T-helper 9 cell (primary cell): ENCODE data around the gene RASSF5.
A peak's percentile ranks its signal among the peaks of the same experiment; 100 is the strongest.

Experiments
- DNase-seq: peaks from one replicate; pipeline ENCODE4 v3.0.0-alpha.2; 2020
- total RNA-seq, 2 donors: gene quantifications; one replicate each; lab custom pipeline; 2026; lab: John Stamatoyannopoulos, UW

Gene RASSF5
- 399 to 516 reads per million in 2 donors for total RNA-seq

GRCh38 chr1:206507284-206508129 is at the start of gene RASSF5:
Gene RASSF5, plus strand, starts transcription at chr1:206507531. Its CDS starts 72 bp downstream, at chr1:206507603.
- DNase-seq = peak; percentile 71

GRCh38 chr1:206459703-206460102 is 47.6 kb upstream of the RASSF5 start:
- DNase-seq = no peak

GRCh38 chr1:206460836-206461426 is 46.4 kb upstream of the RASSF5 start:
- DNase-seq = no peak

GRCh38 chr1:206461602-206462455 is 45.5 kb upstream of the RASSF5 start:
- peak; percentile 61 for DNase-seq

- DNase-seq = no peak
Measured at GRCh38 chr1:206463137-206463536, 44.2 kb upstream of the RASSF5 start.

- no peak for DNase-seq
Measured at GRCh38 chr1:206463911-206464310, 43.4 kb upstream of the RASSF5 start.

GRCh38 chr1:206464456-206464964 is 42.8 kb upstream of the RASSF5 start:
- DNase-seq = no peak

GRCh38 chr1:206465951-206466350 is 41.4 kb upstream of the RASSF5 start:
- DNase-seq = no peak

GRCh38 chr1:206466840-206467649 is 40.3 kb upstream of the RASSF5 start:
- no peak for DNase-seq

- no peak for DNase-seq
Measured at GRCh38 chr1:206467915-206468314, 39.4 kb upstream of the RASSF5 start.

- no peak for DNase-seq
Measured at GRCh38 chr1:206468571-206468970, 38.8 kb upstream of the RASSF5 start.

- no peak for DNase-seq
Measured at GRCh38 chr1:206469411-206469932, 37.9 kb upstream of the RASSF5 start.

- peak; percentile 27 for DNase-seq
Measured at GRCh38 chr1:206469933-206470691, 37.2 kb upstream of the RASSF5 start, which contains the start of gene IKBKE. Gene IKBKE, plus strand, starts transcription at chr1:206470476. Its CDS starts 2,752 bp downstream, at chr1:206473228.

- DNase-seq = no peak
Measured at GRCh38 chr1:206470692-206471414, 36.5 kb upstream of the RASSF5 start.

- DNase-seq = no peak
Measured at GRCh38 chr1:206471415-206471801, 35.9 kb upstream of the RASSF5 start.

- DNase-seq = no peak
Measured at GRCh38 chr1:206472024-206472423, 35.3 kb upstream of the RASSF5 start.

GRCh38 chr1:206472454-206472853 is 34.9 kb upstream of the RASSF5 start:
- no peak for DNase-seq

GRCh38 chr1:206472886-206473285 is 34.4 kb upstream of the RASSF5 start:
- no peak for DNase-seq

GRCh38 chr1:206476058-206476457 is 31.3 kb upstream of the RASSF5 start:
- no peak for DNase-seq

GRCh38 chr1:206476591-206476990 is 30.7 kb upstream of the RASSF5 start:
- no peak for DNase-seq
